Keratinocyte (primary cell): ENCODE results near the gene BRIP1. TPM values are rescaled to one million over a fixed set of nuclear protein-coding genes. Genes with fewer than 3 reads are reported as not detected.
"Not testable (repeated sequence)": the region's sequence is repeated elsewhere in the genome, so short reads cannot be mapped to it uniquely, and the experiment has no call there.

Experiments used
- DNase-seq: peaks from one replicate; pipeline ENCODE4 v3.0.0-alpha.2; 2011; ENCODE audit warnings: low read depth, missing footprints, low spot score
- FAIRE-seq: peaks from 2 replicates; lab custom pipeline; 2011; peaks lifted over from hg19 to GRCh38; lab: Jason Lieb, UNC
- H2AFZ ChIP-seq: 2 replicates; pipeline ENCODE4 v1.6.0; 2012; ENCODE audit warnings: low read length, control low read depth, inconsistent platforms; ENCODE audit not compliant: control insufficient read depth
- H3K27ac ChIP-seq: 2 replicates; pipeline ENCODE4 v1.5.1; 2011; ENCODE audit warnings: low read length; ENCODE audit not compliant: control insufficient read depth, insufficient read depth
- H3K27me3 ChIP-seq: 3 replicates; pipeline ENCODE4 v1.6.0; 2011; ENCODE audit warnings: low read length; ENCODE audit not compliant: control insufficient read depth, insufficient read depth; ENCODE audit errors: extremely low read depth
- H3K36me3 ChIP-seq, 2 experiments: 2 replicates in 1 of 2; 3 replicates in 1 of 2; pipeline ENCODE4 v1.5.1; 2011; ENCODE audit warnings: low read length in 2 of 2, mild to moderate bottlenecking in 1 of 2; ENCODE audit not compliant: control insufficient read depth in 2 of 2, insufficient read depth in 2 of 2; ENCODE audit errors: extremely low read depth in 1 of 2
- H3K4me1 ChIP-seq: 3 replicates; pipeline ENCODE4 v1.5.1; 2011; ENCODE audit warnings: low read length; ENCODE audit not compliant: control insufficient read depth, insufficient read depth; ENCODE audit errors: extremely low read depth
- H3K4me2 ChIP-seq: 3 replicates; pipeline ENCODE4 v1.6.0; 2011; ENCODE audit warnings: low read depth, low read length; ENCODE audit not compliant: control insufficient read depth, insufficient read depth; ENCODE audit errors: extremely low read depth
- H3K4me3 ChIP-seq, 3 experiments: fragments of 200-600 bp in 1 of 3; sonication (generic) in 1 of 3; 2 replicates in 2 of 3; 3 replicates in 1 of 3; pipeline ENCODE4 v1.5.1; 2011 to 2016; ENCODE audit warnings: low read length in 3 of 3, mild to moderate bottlenecking in 3 of 3, control low read depth in 2 of 3, inconsistent platforms in 1 of 3, low read depth in 1 of 3, mixed read lengths in 1 of 3, mixed run types in 1 of 3, moderate library complexity in 1 of 3; ENCODE audit not compliant: control insufficient read depth in 2 of 3, insufficient read depth in 2 of 3; ENCODE audit errors: extremely low read depth in 1 of 3
- H3K79me2 ChIP-seq: 2 replicates; pipeline ENCODE4 v1.6.0; 2012; ENCODE audit warnings: low read length; ENCODE audit not compliant: control insufficient read depth, insufficient read depth
- H3K9ac ChIP-seq: 3 replicates; pipeline ENCODE4 v1.6.0; 2011; ENCODE audit warnings: low read length; ENCODE audit not compliant: control insufficient read depth, insufficient read depth; ENCODE audit errors: extremely low read depth
- H3K9me1 ChIP-seq: 3 replicates; pipeline ENCODE4 v1.6.0; 2011; ENCODE audit warnings: low read length; ENCODE audit not compliant: control insufficient read depth, insufficient read depth; ENCODE audit errors: extremely low read depth
- H3K9me3 ChIP-seq: 2 replicates; pipeline ENCODE4 v1.5.1; 2012; ENCODE audit warnings: low read depth, low read length; ENCODE audit not compliant: control insufficient read depth
- H4K20me1 ChIP-seq: 3 replicates; pipeline ENCODE4 v1.6.0; 2011; ENCODE audit warnings: low read length; ENCODE audit not compliant: control insufficient read depth, insufficient read depth; ENCODE audit errors: extremely low read depth
- CTCF ChIP-seq, 3 experiments: IDR thresholded peaks in 1 of 3; conservative IDR thresholded peaks in 1 of 3; optimal IDR thresholded peaks in 1 of 3; 2 replicates in 2 of 3; 3 replicates in 1 of 3; pipeline versions ENCODE3 to v1.5.1; 2011; ENCODE audit warnings: low read length in 3 of 3, mild to moderate bottlenecking in 3 of 3, moderate library complexity in 2 of 3, control low read depth in 1 of 3, inconsistent platforms in 1 of 3; ENCODE audit not compliant: insufficient read depth in 2 of 3; ENCODE audit errors: extremely low read depth in 1 of 3
- EZH2 ChIP-seq: IDR thresholded peaks from one replicate; pipeline ENCODE4 v1.6.1; 2012; ENCODE audit warnings: inconsistent platforms, mild to moderate bottlenecking, low read length, moderate library complexity
- dilution Hi-C: fragments of 300-500 bp; cut with MboI; formaldehyde crosslinking; loops from one replicate; pipeline ENCODE4 v1.7.0; 2020; ENCODE audit warnings: low sequenced_read_pairs; ENCODE audit not compliant: extremely low pct_ligation_motif_present
- polyA plus RNA-seq, 5 experiments: library from polyadenylated mRNA; depleted of rRNA in 3 of 5; stranded (reverse) in 3 of 5; stranded (forward) in 1 of 5; unstranded in 1 of 5; fragments of >200 nt; gene quantifications; 1 replicate in 1 of 5; 2 replicates in 3 of 5; 3 replicates in 1 of 5; pipeline versions ENCODE4 v1.2.1 to v1.2.3, GENCODE V29; 2011 to 2012; ENCODE audit warnings: missing spikeins in 2 of 5, low read depth in 1 of 5, low replicate concordance in 1 of 5

The BRIP1 gene
- polyA plus RNA-seq, 1 donor (not counting 4 experiments of a cell fraction or from before 2014, with no cell fraction given) = 4.0 TPM

GRCh38 chr17:61680921-61681320 is 182.4 kb downstream of the BRIP1 start:
- Histone ChIP-seq H3K9me1 (no peaks in the 10 kb centered on the region), H3K27ac (no peak overlapping the region), H2AFZ (no peak overlapping the region), H3K27me3 (no peaks in the 10 kb centered on the region), H3K79me2 (no peaks in the 10 kb centered on the region), H3K4me3 (no peak overlapping the region), H3K36me3 (no peaks in the 10 kb centered on the region), H3K9ac (no peak overlapping the region), H3K4me2 (no peak overlapping the region), H3K9me3 (no peaks in the 10 kb centered on the region), H4K20me1 (no peaks in the 10 kb centered on the region), H3K4me1 (no peaks in the 10 kb centered on the region)
- no peak for FAIRE-seq
- TF ChIP-seq CTCF (optimal IDR thresholded peaks at IDR 0.05 in 1 of 3, IDR thresholded peaks at IDR 0.05 in 1 of 3, conservative IDR thresholded peaks at IDR 0.05 in 1 of 3; ENCODE audit: extremely low read depth in 1 of 3, insufficient read depth in 2 of 3, low read length in 3 of 3) (no peak), EZH2 (no peak)
- DNase-seq = no peak
- dilution Hi-C loops = no loop called here

GRCh38 chr17:61678339-61678738 is 185.0 kb downstream of the BRIP1 start:
- H4K20me1 ChIP-seq = no peaks in the 10 kb centered on the region
- no peaks in the 10 kb centered on the region for H3K9me1 ChIP-seq
- DNase-seq (no peak), FAIRE-seq (no peak)
- no peak overlapping the region for H3K4me3 ChIP-seq
- no peaks in the 10 kb centered on the region for H3K9me3 ChIP-seq
- no peak overlapping the region for H3K27ac ChIP-seq
- no peaks in the 10 kb centered on the region for H3K36me3 ChIP-seq
- H3K4me1 ChIP-seq = no peaks in the 10 kb centered on the region
- no peaks in the 10 kb centered on the region for H3K79me2 ChIP-seq
- H3K9ac ChIP-seq = no peak overlapping the region
- TF ChIP-seq CTCF (optimal IDR thresholded peaks at IDR 0.05 in 1 of 3, IDR thresholded peaks at IDR 0.05 in 1 of 3, conservative IDR thresholded peaks at IDR 0.05 in 1 of 3; ENCODE audit: extremely low read depth in 1 of 3, insufficient read depth in 2 of 3, low read length in 3 of 3) (no peak), EZH2 (no peak)
- H3K4me2 ChIP-seq = no peak overlapping the region
- dilution Hi-C loops = no loop called here
- no peaks in the 10 kb centered on the region for H3K27me3 ChIP-seq
- H2AFZ ChIP-seq = no peak overlapping the region

GRCh38 chr17:61677150-61677811 is 186.0 kb downstream of the BRIP1 start:
- H2AFZ ChIP-seq, H3K27me3 ChIP-seq, H3K4me1 ChIP-seq, H3K4me3 ChIP-seq, H3K79me2 ChIP-seq, FAIRE-seq, H3K27ac ChIP-seq, dilution Hi-C loops, H4K20me1 ChIP-seq, H3K9me3 ChIP-seq, H3K36me3 ChIP-seq, H3K9ac ChIP-seq, H3K9me1 ChIP-seq, DNase-seq, H3K4me2 ChIP-seq: not testable (repeated sequence)

DNA sequence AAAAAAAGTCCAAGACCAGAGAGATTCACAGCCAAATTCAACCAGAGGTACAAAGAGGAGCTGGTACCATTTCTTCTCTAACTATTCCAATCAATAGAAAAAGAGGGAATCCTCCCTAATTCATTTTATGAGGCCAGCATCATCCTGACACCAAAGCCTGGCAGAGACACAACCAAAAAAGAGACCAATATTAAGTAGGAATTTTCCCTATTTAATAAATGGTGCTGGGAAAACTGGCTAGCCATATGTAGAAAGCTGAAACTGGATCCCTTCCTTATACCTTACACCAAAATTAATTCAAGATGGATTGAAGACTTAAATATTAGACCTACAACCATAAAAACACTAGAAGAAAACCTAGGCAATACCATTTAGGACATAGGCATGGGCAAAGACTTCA is 186.8 kb downstream of the BRIP1 start:
- dilution Hi-C loops = not testable (repeated sequence)

More for the DNA sequence above, 186.8 kb downstream of the BRIP1 start:
- H3K9me3 ChIP-seq, H3K9me1 ChIP-seq, DNase-seq, H3K4me3 ChIP-seq, H2AFZ ChIP-seq, H3K36me3 ChIP-seq, H3K4me1 ChIP-seq, H4K20me1 ChIP-seq, H3K4me2 ChIP-seq, FAIRE-seq, H3K9ac ChIP-seq, H3K27me3 ChIP-seq, H3K27ac ChIP-seq, H3K79me2 ChIP-seq: not testable (repeated sequence)
